GM18517 (cell line): ENCODE data around the gene ASH1L.
A peak's percentile ranks its signal among the peaks of the same experiment; 100 is the strongest.
"Not testable (repeated sequence)": the region's sequence is repeated elsewhere in the genome, so short reads cannot be mapped to it uniquely, and the experiment has no call there.

Source experiments
- ATAC-seq: cut with Tn5 transposase; IDR thresholded peaks from one replicate; pipeline ENCODE4 v1.9.1; 2021; ENCODE audit warnings: mild to moderate bottlenecking, moderate library complexity; ENCODE audit not compliant: unreplicated experiment

The ASH1L gene

GRCh38 chr1:155561779-155562580, 623 bp downstream of the ASH1L start:
- peak; percentile 28 for ATAC-seq

- no peak for ATAC-seq
These were observed 6.7 kb downstream of the ASH1L start for GRCh38 chr1:155555915-155556314.

- ATAC-seq: no peak
These were observed 9.3 kb downstream of the ASH1L start for GRCh38 chr1:155553349-155553748.

- no peak for ATAC-seq
These were observed 13.9 kb downstream of the ASH1L start for GRCh38 chr1:155548706-155549105.

GRCh38 chr1:155540000-155540874, 22.4 kb downstream of the ASH1L start:
- no peak for ATAC-seq

GRCh38 chr1:155537193-155537592, 25.4 kb downstream of the ASH1L start:
- ATAC-seq: no peak

- no peak for ATAC-seq
These were observed 31.0 kb downstream of the ASH1L start for GRCh38 chr1:155531624-155532023.

- ATAC-seq: peak; percentile 53
These were observed 32.7 kb downstream of the ASH1L start for GRCh38 chr1:155529929-155530328.

GRCh38 chr1:155529109-155529508, 33.5 kb downstream of the ASH1L start:
- ATAC-seq: no peak

- ATAC-seq: no peak
These were observed 34.9 kb downstream of the ASH1L start for GRCh38 chr1:155527677-155528076.

- no peak for ATAC-seq
These were observed 36.2 kb downstream of the ASH1L start for GRCh38 chr1:155526356-155526755.

GRCh38 chr1:155522069-155522468, 40.5 kb downstream of the ASH1L start:
- no peak for ATAC-seq

GRCh38 chr1:155518484-155518883, 44.1 kb downstream of the ASH1L start:
- no peak for ATAC-seq

GRCh38 chr1:155514582-155515187, 47.9 kb downstream of the ASH1L start:
- no peak for ATAC-seq

- no peak for ATAC-seq
These were observed 49.2 kb downstream of the ASH1L start for GRCh38 chr1:155513300-155513916.

- ATAC-seq: not testable (repeated sequence)
These were observed 51.2 kb downstream of the ASH1L start for GRCh38 chr1:155511385-155511784.

GRCh38 chr1:155509064-155509463, 53.5 kb downstream of the ASH1L start:
- no peak for ATAC-seq

GRCh38 chr1:155507945-155508344, 54.7 kb downstream of the ASH1L start:
- ATAC-seq: no peak

- not testable (repeated sequence) for ATAC-seq
These were observed 56.6 kb downstream of the ASH1L start for GRCh38 chr1:155505963-155506362.

- no peak for ATAC-seq
These were observed 58.4 kb downstream of the ASH1L start for GRCh38 chr1:155504207-155504606.
